HG03039 (cell line): ENCODE results near the gene RNF26.

Experiments
- ATAC-seq: cut with Tn5 transposase; IDR thresholded peaks from one replicate; pipeline ENCODE4 v1.9.1; 2021; ENCODE audit warnings: mild to moderate bottlenecking, moderate library complexity; ENCODE audit not compliant: unreplicated experiment

RNF26 gene

GRCh38 chr11:119369132-119369925 is 35.0 kb downstream of the RNF26 start:
- no peak for ATAC-seq

- ATAC-seq, result no peak
These were observed 36.2 kb downstream of the RNF26 start for GRCh38 chr11:119370486-119371046.

- no peak for ATAC-seq
These were observed 36.8 kb downstream of the RNF26 start for GRCh38 chr11:119371067-119371601.

- no peak for ATAC-seq
These were observed 37.5 kb downstream of the RNF26 start for GRCh38 chr11:119371778-119372182.

- ATAC-seq, result no peak
These were observed 38.1 kb downstream of the RNF26 start for GRCh38 chr11:119372260-119373058.

GRCh38 chr11:119373059-119373920 is 39.0 kb downstream of the RNF26 start:
- ATAC-seq, result no peak

GRCh38 chr11:119373921-119374631 is 39.7 kb downstream of the RNF26 start:
- ATAC-seq, result no peak

GRCh38 chr11:119374632-119375336 is 40.5 kb downstream of the RNF26 start:
- ATAC-seq, result no peak

- ATAC-seq, result no peak
These were observed 41.2 kb downstream of the RNF26 start for GRCh38 chr11:119375337-119376196.

GRCh38 chr11:119376197-119376847 is 42.0 kb downstream of the RNF26 start:
- no peak for ATAC-seq

GRCh38 chr11:119377112-119377901 is 43.0 kb downstream of the RNF26 start:
- ATAC-seq, result no peak

GRCh38 chr11:119377961-119378667 is 43.8 kb downstream of the RNF26 start:
- ATAC-seq, result no peak

- ATAC-seq, result no peak
These were observed 44.6 kb downstream of the RNF26 start for GRCh38 chr11:119378851-119379465.

GRCh38 chr11:119380160-119380826 is 46.0 kb downstream of the RNF26 start:
- no peak for ATAC-seq

GRCh38 chr11:119380827-119381180 is 46.5 kb downstream of the RNF26 start:
- no peak for ATAC-seq
